NCI-H1105 (cell line): ENCODE results near the gene ST7.
"Not testable (repeated sequence)": the region's sequence is repeated elsewhere in the genome, so short reads cannot be mapped to it uniquely, and the experiment has no call there.

Source experiments
- DNase-seq: peaks from one replicate; lab custom pipeline; 2025; lab: John Stamatoyannopoulos, UW

Gene ST7

GRCh38 chr7:116951366-116952292, 1.7 kb upstream of the ST7 start:
- DNase-seq = no peak

- peak; percentile 49 for DNase-seq
Measured at GRCh38 chr7:116952635-116953371, 498 bp upstream of the ST7 start.

- peak; percentile 41 for DNase-seq
Measured at GRCh38 chr7:116953906-116954838, 871 bp downstream of the ST7 start.

GRCh38 chr7:116955340-116955739, 2.0 kb downstream of the ST7 start:
- no peak for DNase-seq

- DNase-seq = no peak
Measured at GRCh38 chr7:116955801-116956476, 2.6 kb downstream of the ST7 start.

- DNase-seq = no peak
Measured at GRCh38 chr7:116956477-116956804, 3.1 kb downstream of the ST7 start.

- no peak for DNase-seq
Measured at GRCh38 chr7:116957874-116958273, 4.6 kb downstream of the ST7 start.

GRCh38 chr7:116961966-116962673, 8.8 kb downstream of the ST7 start:
- not testable (repeated sequence) for DNase-seq

- no peak for DNase-seq
Measured at GRCh38 chr7:116963234-116963633, 9.9 kb downstream of the ST7 start.

- DNase-seq = no peak
Measured at GRCh38 chr7:116966601-116967000, 13.3 kb downstream of the ST7 start.

- no peak for DNase-seq
Measured at GRCh38 chr7:116967254-116967922, 14.1 kb downstream of the ST7 start.

- no peak for DNase-seq
Measured at GRCh38 chr7:116967983-116968382, 14.7 kb downstream of the ST7 start.

- no peak for DNase-seq
Measured at GRCh38 chr7:116968631-116969030, 15.3 kb downstream of the ST7 start.

- no peak for DNase-seq
Measured at GRCh38 chr7:116969371-116969902, 16.1 kb downstream of the ST7 start.

- no peak for DNase-seq
Measured at GRCh38 chr7:116970238-116970910, 17.1 kb downstream of the ST7 start.

- not testable (repeated sequence) for DNase-seq
Measured at GRCh38 chr7:116971153-116971552, 17.9 kb downstream of the ST7 start.

- no peak for DNase-seq
Measured at GRCh38 chr7:116971869-116972268, 18.6 kb downstream of the ST7 start.

GRCh38 chr7:116975024-116975423, 21.7 kb downstream of the ST7 start:
- not testable (repeated sequence) for DNase-seq

GRCh38 chr7:116977172-116977571, 23.9 kb downstream of the ST7 start:
- DNase-seq = no peak
